Mesodermal cell (in vitro differentiated cells): ENCODE data around the gene CR1.
"Not testable (repeated sequence)": the region's sequence is repeated elsewhere in the genome, so short reads cannot be mapped to it uniquely, and the experiment has no call there.

Experiments used
- H3K27ac ChIP-seq: 2 replicates; pipeline ENCODE4 v1.7.0; 2013; ENCODE audit warnings: mild to moderate bottlenecking, low read depth, low read length, moderate library complexity; ENCODE audit not compliant: severe bottlenecking
- H3K36me3 ChIP-seq: 2 replicates; pipeline ENCODE4 v1.7.1; 2013; ENCODE audit warnings: mild to moderate bottlenecking, low read length, moderate library complexity; ENCODE audit not compliant: control insufficient read depth, insufficient read depth
- H3K4me1 ChIP-seq: one replicate; pipeline ENCODE4 v1.7.1; 2013; ENCODE audit warnings: mild to moderate bottlenecking, low read length; ENCODE audit not compliant: insufficient read depth, control insufficient read depth, poor library complexity, severe bottlenecking
- H3K4me3 ChIP-seq: 2 replicates; pipeline ENCODE4 v1.7.0; 2013; ENCODE audit warnings: low read length, control low read depth, mild to moderate bottlenecking; ENCODE audit not compliant: insufficient read depth, poor library complexity, severe bottlenecking; ENCODE audit errors: extremely low read depth
- H3K9me3 ChIP-seq: 2 replicates; pipeline ENCODE4 v1.7.1; 2013; ENCODE audit warnings: mild to moderate bottlenecking, low read length, moderate library complexity; ENCODE audit not compliant: control insufficient read depth
- WGBS, 2 experiments: methylation state at CpG; one replicate each; pipeline ENCODE4 v1.1.5; 2013; ENCODE audit warnings: missing lambda C conversion rate in 2 of 2; ENCODE audit not compliant: insufficient coverage in 2 of 2; 5-methylcytosine and 5-hydroxymethylcytosine counted together

CR1 gene

GRCh38 chr1:207536263-207536662, 40.3 kb downstream of the CR1 start:
- not testable (repeated sequence) for H3K27ac ChIP-seq, H3K9me3 ChIP-seq, H3K4me1 ChIP-seq, H3K36me3 ChIP-seq, H3K4me3 ChIP-seq
- WGBS, 2 experiments = no CpG with 5 or more reads among the region's 5 CpGs

- WGBS, 2 experiments = no CpG with 5 or more reads among the region's 5 CpGs
- not testable (repeated sequence) for H3K27ac ChIP-seq, H3K4me1 ChIP-seq
Measured at GRCh38 chr1:207546677-207547357, 50.9 kb downstream of the CR1 start.

GRCh38 chr1:207554823-207555222, 58.9 kb downstream of the CR1 start:
- H3K4me3 ChIP-seq, H3K36me3 ChIP-seq, H3K27ac ChIP-seq, H3K4me1 ChIP-seq, H3K9me3 ChIP-seq: not testable (repeated sequence)
- WGBS, 2 experiments = no CpG with 5 or more reads among the region's 5 CpGs

More at GRCh38 chr1:207546677-207547357, 50.9 kb downstream of the CR1 start:
- not testable (repeated sequence) for H3K9me3 ChIP-seq, H3K4me3 ChIP-seq, H3K36me3 ChIP-seq

GRCh38 chr1:207565546-207566468, 69.8 kb downstream of the CR1 start:
- Histone ChIP-seq H3K27ac (no peak overlapping the region), H3K4me3 (no peak overlapping the region), H3K9me3 (no peaks in the 10 kb centered on the region), H3K4me1 (no peaks in the 10 kb centered on the region), H3K36me3 (no peaks in the 10 kb centered on the region)
- no CpG with 5 or more reads among the region's 4 CpGs for WGBS, 2 experiments

GRCh38 chr1:207571926-207572325, 76.0 kb downstream of the CR1 start:
- not testable (repeated sequence) for H3K36me3 ChIP-seq, H3K4me1 ChIP-seq, H3K9me3 ChIP-seq

GRCh38 chr1:207573074-207573473, 77.1 kb downstream of the CR1 start:
- not testable (repeated sequence) for H3K4me3 ChIP-seq, H3K36me3 ChIP-seq, H3K27ac ChIP-seq, H3K9me3 ChIP-seq, H3K4me1 ChIP-seq
- WGBS, 2 experiments = 90 to 100% methylated on average over 3 of the region's 5 CpGs

More at GRCh38 chr1:207571926-207572325, 76.0 kb downstream of the CR1 start:
- H3K27ac ChIP-seq, H3K4me3 ChIP-seq: not testable (repeated sequence)
- no CpG with 5 or more reads among the region's 5 CpGs for WGBS, 2 experiments

GRCh38 chr1:207575381-207575780, 79.4 kb downstream of the CR1 start:
- H3K9me3 ChIP-seq, H3K4me1 ChIP-seq, H3K4me3 ChIP-seq, H3K27ac ChIP-seq, H3K36me3 ChIP-seq: not testable (repeated sequence)
- WGBS, 2 experiments = no CpG with 5 or more reads among the region's 4 CpGs

GRCh38 chr1:207578796-207579435, 83.0 kb downstream of the CR1 start:
- no peak overlapping the region for H3K4me3 ChIP-seq
- no peaks in the 10 kb centered on the region for H3K4me1 ChIP-seq
- H3K36me3 ChIP-seq = no peaks in the 10 kb centered on the region
- no peak overlapping the region for H3K27ac ChIP-seq
- H3K9me3 ChIP-seq = no peaks in the 10 kb centered on the region
- WGBS, 2 experiments = 47 to 55% methylated on average over 2 to 3 of the region's 5 CpGs

- H3K27ac ChIP-seq = no peak overlapping the region
- no peaks in the 10 kb centered on the region for H3K36me3 ChIP-seq
- no peak overlapping the region for H3K4me3 ChIP-seq
- H3K4me1 ChIP-seq = no peaks in the 10 kb centered on the region
- no peaks in the 10 kb centered on the region for H3K9me3 ChIP-seq
- 0 to 28% methylated on average over 1 to 3 of the region's 4 CpGs for WGBS, 2 experiments
Measured at GRCh38 chr1:207579436-207579799, 83.5 kb downstream of the CR1 start.

- 62 to 74% methylated on average over 2 to 6 of the region's 8 CpGs for WGBS, 2 experiments
- Histone ChIP-seq H3K9me3 (no peaks in the 10 kb centered on the region), H3K36me3 (no peaks in the 10 kb centered on the region), H3K27ac (no peak overlapping the region), H3K4me1 (no peaks in the 10 kb centered on the region), H3K4me3 (no peak overlapping the region)
Measured at GRCh38 chr1:207581496-207582153, 85.7 kb downstream of the CR1 start.
